Hepatocyte (in vitro differentiated cells): ENCODE results near the gene ZHX3. TPM values are rescaled to one million over a fixed set of nuclear protein-coding genes. Genes with fewer than 3 reads are reported as not detected.

Experiments used
- DNase-seq: peaks from one replicate; pipeline ENCODE4 v3.0.0-alpha.2; 2016; ENCODE audit warnings: low spot score
- H2AFZ ChIP-seq: fragments of 200-600 bp; sonication (generic); 2 replicates; pipeline ENCODE4 v1.6.0; 2016; ENCODE audit warnings: antibody characterized with exemption, mild to moderate bottlenecking
- H3K27ac ChIP-seq: fragments of 200-600 bp; sonication (generic); 2 replicates; pipeline ENCODE4 v1.5.1; 2016; ENCODE audit warnings: mild to moderate bottlenecking
- H3K27me3 ChIP-seq: fragments of 200-600 bp; sonication (generic); 2 replicates; pipeline ENCODE4 v1.6.1; 2016
- H3K36me3 ChIP-seq: fragments of 200-600 bp; sonication (generic); replicated peaks from 2 replicates; pipeline ENCODE4 v1.5.1; 2016; ENCODE audit warnings: low read depth; ENCODE audit not compliant: insufficient read depth
- H3K4me1 ChIP-seq: fragments of 200-600 bp; sonication (generic); 2 replicates; pipeline ENCODE4 v1.5.1; 2016; ENCODE audit warnings: mild to moderate bottlenecking, moderate library complexity; ENCODE audit not compliant: insufficient read depth
- H3K4me2 ChIP-seq: fragments of 200-600 bp; sonication (generic); 2 replicates; pipeline ENCODE4 v1.6.0; 2016
- H3K4me3 ChIP-seq: fragments of 200-600 bp; sonication (generic); 2 replicates; pipeline ENCODE4 v1.5.1; 2016; ENCODE audit warnings: mild to moderate bottlenecking
- H3K79me2 ChIP-seq: fragments of 200-600 bp; sonication (generic); 2 replicates; pipeline ENCODE4 v1.6.0; 2017; ENCODE audit warnings: mild to moderate bottlenecking
- H3K9me2 ChIP-seq: fragments of 200-600 bp; sonication (generic); replicated peaks from 2 replicates; pipeline ENCODE4 v1.6.0; 2017; ENCODE audit warnings: mild to moderate bottlenecking; ENCODE audit not compliant: insufficient read depth
- H3K9me3 ChIP-seq: fragments of 200-600 bp; sonication (generic); 2 replicates; pipeline ENCODE4 v1.5.1; 2016; ENCODE audit warnings: low read depth, mild to moderate bottlenecking
- H4K20me1 ChIP-seq: fragments of 200-600 bp; sonication (generic); 2 replicates; pipeline ENCODE4 v1.6.0; 2016; ENCODE audit warnings: mild to moderate bottlenecking; ENCODE audit not compliant: insufficient read depth, poor library complexity, severe bottlenecking
- EZH2 ChIP-seq: fragments of 200-600 bp; sonication (generic); IDR thresholded peaks from 2 replicates; pipeline ENCODE4 v1.6.1; 2016; ENCODE audit warnings: antibody characterized with exemption, mild to moderate bottlenecking, borderline replicate concordance
- EZH2phosphoT487 ChIP-seq: fragments of 200-600 bp; sonication (generic); IDR thresholded peaks from one replicate; pipeline ENCODE4 v1.6.1; 2018; ENCODE audit warnings: antibody characterized with exemption, mild to moderate bottlenecking, low read depth, moderate library complexity; ENCODE audit not compliant: unreplicated experiment, severe bottlenecking
- WGBS: methylation state at CpG from one replicate; pipeline ENCODE4 v1.1.6; 2016; ENCODE audit warnings: low lambda C conversion rate; ENCODE audit errors: missing lambda C conversion rate; 5-methylcytosine and 5-hydroxymethylcytosine counted together
- polyA plus RNA-seq: library from polyadenylated mRNA; unstranded; fragments of >200 nt; fragmentation: Nextera tagmentation; extraction: Ambion mirVana; gene quantifications from 2 replicates; pipeline ENCODE4 v1.2.1, GENCODE V29; 2016
- total RNA-seq: library from RNA; depleted of rRNA; stranded (reverse); fragments of >200 nt; gene quantifications from 2 replicates; pipeline ENCODE4 v1.2.3, GENCODE V29; 2014
- TF ChIP-seq, protein P1 (sequence below): fragments of 200-600 bp; sonication (generic); IDR thresholded peaks from 2 replicates; pipeline ENCODE4 v1.5.1; 2016; ENCODE audit warnings: antibody characterized with exemption, mild to moderate bottlenecking; ENCODE audit not compliant: poor library complexity

ZHX3 gene
- total and polyA plus RNA-seq, 2 experiments from 2014 or later: 15.0 to 19.7 TPM

DNA sequence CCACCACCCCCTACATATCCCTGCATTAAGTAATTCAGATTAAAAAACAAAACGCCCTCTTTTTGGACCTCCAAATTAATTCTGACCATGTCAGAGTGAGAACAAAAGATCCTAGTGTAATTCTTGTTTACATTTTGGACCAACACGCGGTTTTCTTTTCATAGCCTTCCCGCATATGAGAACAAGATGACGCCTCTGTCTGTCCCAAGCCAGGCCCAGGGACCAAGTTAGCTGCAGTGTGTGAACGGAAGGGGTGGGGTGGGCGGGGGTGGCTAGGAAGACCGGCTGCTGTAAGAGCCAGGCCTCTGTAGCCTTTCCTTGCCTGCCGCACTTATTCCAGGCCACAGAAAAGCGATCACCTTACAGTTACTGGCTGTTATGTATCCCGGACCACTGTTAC is 112.2 kb downstream of the ZHX3 start:
- no peak overlapping the region for H2AFZ ChIP-seq
- H3K79me2 ChIP-seq: no peaks in the 10 kb centered on the region
- no peaks in the 10 kb centered on the region for H3K36me3 ChIP-seq
- no peaks in the 10 kb centered on the region for H3K4me1 ChIP-seq
- no peaks in the 10 kb centered on the region for H4K20me1 ChIP-seq
- no peak for DNase-seq
- H3K4me3 ChIP-seq: no peak overlapping the region
- no peaks in the 10 kb centered on the region for H3K9me2 ChIP-seq
- no peak for TF ChIP-seq EZH2
- TF ChIP-seq, protein P1, sequence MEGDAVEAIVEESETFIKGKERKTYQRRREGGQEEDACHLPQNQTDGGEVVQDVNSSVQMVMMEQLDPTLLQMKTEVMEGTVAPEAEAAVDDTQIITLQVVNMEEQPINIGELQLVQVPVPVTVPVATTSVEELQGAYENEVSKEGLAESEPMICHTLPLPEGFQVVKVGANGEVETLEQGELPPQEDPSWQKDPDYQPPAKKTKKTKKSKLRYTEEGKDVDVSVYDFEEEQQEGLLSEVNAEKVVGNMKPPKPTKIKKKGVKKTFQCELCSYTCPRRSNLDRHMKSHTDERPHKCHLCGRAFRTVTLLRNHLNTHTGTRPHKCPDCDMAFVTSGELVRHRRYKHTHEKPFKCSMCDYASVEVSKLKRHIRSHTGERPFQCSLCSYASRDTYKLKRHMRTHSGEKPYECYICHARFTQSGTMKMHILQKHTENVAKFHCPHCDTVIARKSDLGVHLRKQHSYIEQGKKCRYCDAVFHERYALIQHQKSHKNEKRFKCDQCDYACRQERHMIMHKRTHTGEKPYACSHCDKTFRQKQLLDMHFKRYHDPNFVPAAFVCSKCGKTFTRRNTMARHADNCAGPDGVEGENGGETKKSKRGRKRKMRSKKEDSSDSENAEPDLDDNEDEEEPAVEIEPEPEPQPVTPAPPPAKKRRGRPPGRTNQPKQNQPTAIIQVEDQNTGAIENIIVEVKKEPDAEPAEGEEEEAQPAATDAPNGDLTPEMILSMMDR: no peak
- TF ChIP-seq EZH2phosphoT487: no peak
- no peaks in the 10 kb centered on the region for H3K9me3 ChIP-seq
- H3K4me2 ChIP-seq: no peak overlapping the region
- H3K27me3 ChIP-seq: no peaks in the 10 kb centered on the region
- WGBS: 94% methylated on average over 11 of the region's 11 CpGs
- no peak overlapping the region for H3K27ac ChIP-seq

DNA sequence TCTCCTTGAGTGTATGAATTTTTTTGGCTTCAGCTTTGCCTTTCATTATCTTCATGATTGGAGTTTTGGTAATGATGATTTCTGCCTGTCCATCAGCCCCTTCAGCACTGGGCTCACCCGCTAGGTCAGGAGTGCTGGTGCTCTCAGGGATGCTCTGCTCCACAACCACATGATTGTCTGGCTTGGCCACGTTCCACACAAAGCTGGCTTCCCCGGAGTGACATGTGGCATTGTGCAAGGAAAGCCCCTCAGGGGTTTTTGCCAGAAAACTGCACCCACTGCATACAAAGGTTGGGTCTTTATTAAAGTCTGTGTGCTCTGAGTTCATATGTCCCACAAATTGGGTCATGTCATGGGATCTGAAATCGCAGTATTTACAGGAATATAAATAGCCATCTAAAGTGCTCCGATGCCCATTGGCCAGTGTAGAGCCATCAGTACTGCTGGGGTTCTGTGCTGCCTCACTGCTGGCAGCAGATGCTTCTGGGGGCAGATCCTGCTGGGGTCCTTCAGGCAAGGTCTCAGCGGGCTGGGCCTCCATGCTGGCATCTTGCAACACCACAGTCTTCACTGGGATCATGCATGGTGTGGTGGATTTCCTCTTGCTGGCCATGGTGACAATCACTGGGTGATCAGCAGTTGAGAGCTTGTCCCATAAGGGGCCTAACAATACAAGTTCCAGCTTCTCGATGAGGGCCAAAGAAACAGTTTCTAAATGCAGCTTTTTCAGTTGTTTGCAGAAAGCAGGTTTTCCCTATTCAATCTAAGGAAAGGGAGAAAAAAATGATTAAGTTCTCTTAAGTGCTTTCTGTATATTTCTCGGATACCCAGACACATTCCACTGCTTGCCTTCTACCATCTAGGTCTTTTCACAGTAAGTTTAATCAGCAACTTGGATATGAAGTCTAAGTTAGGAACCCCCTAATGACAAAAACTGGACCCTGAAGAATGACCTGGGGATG is 112.9 kb downstream of the ZHX3 start:
- no peaks in the 10 kb centered on the region for H3K79me2 ChIP-seq
- 95% methylated on average over 8 of the region's 8 CpGs for WGBS

DNA sequence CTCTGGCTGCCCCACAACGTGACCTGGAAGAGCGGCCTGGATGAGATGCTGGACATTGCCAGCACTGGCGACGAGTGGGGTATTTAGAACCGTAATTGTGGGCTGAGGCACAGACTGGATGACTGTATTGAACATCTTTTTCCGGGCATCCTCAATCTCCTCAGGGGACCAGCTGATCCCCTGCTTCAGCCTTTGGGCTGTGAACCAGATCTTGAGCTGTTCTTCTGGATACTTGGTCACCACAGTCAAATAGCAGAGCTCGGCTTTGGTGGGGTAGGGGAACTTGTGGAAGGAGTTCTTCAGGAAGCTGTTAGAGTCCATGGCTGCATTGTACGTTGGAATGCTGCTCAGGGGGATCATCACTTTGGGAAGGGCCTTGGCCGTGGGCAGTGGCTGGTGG is 113.9 kb downstream of the ZHX3 start:
- Histone ChIP-seq H3K27me3 (no peaks in the 10 kb centered on the region), H4K20me1 (no peaks in the 10 kb centered on the region), H3K4me1 (no peaks in the 10 kb centered on the region), H3K36me3 (no peaks in the 10 kb centered on the region), H3K27ac (no peak overlapping the region), H3K4me3 (no peak overlapping the region), H2AFZ (no peak overlapping the region), H3K9me2 (no peaks in the 10 kb centered on the region), H3K4me2 (no peak overlapping the region), H3K9me3 (peaks cover 4% of the 10 kb centered on the region), H3K79me2 (no peaks in the 10 kb centered on the region)
- TF ChIP-seq, protein P1: no peak
- no peak for TF ChIP-seq EZH2
- no peak for TF ChIP-seq EZH2phosphoT487
- no peak for DNase-seq
- 97% methylated on average over 9 of the region's 9 CpGs for WGBS

More for the DNA sequence above, 112.9 kb downstream of the ZHX3 start:
- H3K36me3 ChIP-seq: no peaks in the 10 kb centered on the region
- no peaks in the 10 kb centered on the region for H3K9me3 ChIP-seq
- H3K4me2 ChIP-seq: no peak overlapping the region
- H3K4me1 ChIP-seq: no peaks in the 10 kb centered on the region
- H3K27me3 ChIP-seq: no peaks in the 10 kb centered on the region
- H4K20me1 ChIP-seq: no peaks in the 10 kb centered on the region
- H3K27ac ChIP-seq: no peak overlapping the region
- H3K9me2 ChIP-seq: no peaks in the 10 kb centered on the region
- TF ChIP-seq, protein P1: no peak
- no peak for TF ChIP-seq EZH2
- no peak for TF ChIP-seq EZH2phosphoT487
- H3K4me3 ChIP-seq: no peak overlapping the region
- DNase-seq: no peak
- H2AFZ ChIP-seq: no peak overlapping the region
